IgD-negative memory B cell (primary cell): ENCODE results near the gene DOCK1. TPM values are rescaled to one million over a fixed set of nuclear protein-coding genes. Genes with fewer than 3 reads are reported as not detected.
A peak's percentile ranks its signal among the peaks of the same experiment; 100 is the strongest.

Experiments
- H3K27ac Mint-ChIP-seq, 3 donors: one replicate each; pipeline ENCODE4 v1.8.0; 2020 to 2022; ENCODE audit warnings: mild to moderate bottlenecking in 3 of 3, mixed read lengths in 3 of 3, moderate library complexity in 1 of 3
- H3K27me3 Mint-ChIP-seq: one replicate; pipeline ENCODE4 v1.8.0; 2021; ENCODE audit warnings: mixed read lengths
- H3K36me3 Mint-ChIP-seq: one replicate; pipeline ENCODE4 v1.8.0; 2020; ENCODE audit warnings: mild to moderate bottlenecking, mixed read lengths
- H3K4me1 Mint-ChIP-seq, 3 donors: one replicate each; pipeline ENCODE4 v1.8.0; 2020 to 2022; ENCODE audit warnings: mixed read lengths in 3 of 3, mild to moderate bottlenecking in 1 of 3
- H3K4me3 Mint-ChIP-seq, 4 donors: one replicate each; pipeline ENCODE4 v1.8.0; 2020 to 2022; ENCODE audit warnings: mild to moderate bottlenecking in 4 of 4, mixed read lengths in 4 of 4, moderate library complexity in 3 of 4
- H3K9me3 Mint-ChIP-seq, 3 donors: one replicate each; pipeline ENCODE4 v1.8.0; 2020 to 2021; ENCODE audit warnings: mixed read lengths in 3 of 3, mild to moderate bottlenecking in 1 of 3
- polyA plus RNA-seq: library from polyadenylated mRNA; unstranded; fragments of 300-500 nt; fragmentation: Illumina TruSeq; gene quantifications from one replicate; pipeline ENCODE4 v1.2.3, GENCODE V29; 2021

The DOCK1 gene
- polyA plus RNA-seq, 1 donor from 2014 or later: not detected

DNA sequence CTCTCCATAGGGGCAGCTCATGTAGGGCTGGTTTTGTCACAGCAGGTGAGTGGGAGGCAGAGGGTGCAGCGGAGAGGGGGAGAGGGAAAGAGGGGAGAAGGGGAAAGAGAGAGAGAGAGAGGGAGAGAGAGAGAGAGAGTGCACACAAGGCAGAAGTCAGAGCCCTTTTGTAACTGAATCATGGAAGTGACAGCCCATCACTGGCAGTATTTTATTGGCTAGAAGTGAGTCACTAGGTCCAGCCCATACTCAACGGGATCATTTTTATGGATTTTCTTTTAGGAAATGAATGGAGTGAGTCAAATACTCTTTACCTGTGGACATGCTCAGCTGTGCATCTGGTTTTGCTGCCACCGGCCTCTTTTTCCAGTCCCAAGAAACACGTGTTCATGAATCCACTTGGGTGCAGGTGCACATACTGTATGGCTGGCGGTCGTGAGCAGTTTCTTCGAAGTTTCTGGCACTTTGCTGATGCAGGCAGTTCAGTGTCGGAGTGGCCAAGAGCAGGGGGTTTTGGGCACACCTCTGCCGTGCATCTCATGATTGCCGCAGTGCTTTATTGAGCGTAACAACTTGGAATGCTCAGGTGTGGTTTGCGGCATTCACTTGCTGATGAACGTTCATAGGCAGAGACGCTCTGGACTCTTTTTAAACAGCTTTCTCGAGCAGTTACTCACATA is 40.3 kb downstream of the DOCK1 start:
- Mint-ChIP-seq H3K4me3 (no peak overlapping the region), H3K27ac (no peak overlapping the region), H3K4me1 (no peaks in the 10 kb centered on the region), H3K27me3 (no peaks in the 10 kb centered on the region), H3K36me3 (peaks cover 3% of the 10 kb centered on the region), H3K9me3 (peaks cover 1 to 5% (median 4%) of the 10 kb centered on the region in 3 donors)

DNA sequence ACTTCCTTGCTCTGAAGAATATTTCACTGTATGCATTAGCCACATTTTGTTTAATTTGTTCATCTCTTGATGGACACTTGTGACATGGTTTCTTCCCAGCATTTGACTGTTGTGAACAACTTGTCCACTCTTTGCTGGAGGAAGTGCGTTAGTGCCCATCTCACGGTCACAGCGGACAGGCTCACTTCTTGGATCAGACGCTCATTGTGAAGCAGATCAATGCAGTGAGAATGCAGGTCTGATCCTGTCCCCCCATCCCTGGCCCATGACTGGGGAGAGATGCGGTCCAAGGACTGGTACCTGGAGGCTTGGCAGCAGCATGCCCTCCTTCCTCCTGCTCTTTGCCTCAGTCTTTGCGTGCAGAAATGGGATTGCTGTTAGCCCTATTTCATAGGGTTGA is 41.5 kb downstream of the DOCK1 start:
- Mint-ChIP-seq H3K9me3 (peaks cover under 1 to 5% (median 4%) of the 10 kb centered on the region in 3 donors), H3K36me3 (peaks cover 3% of the 10 kb centered on the region), H3K27me3 (no peaks in the 10 kb centered on the region), H3K4me1 (no peaks in the 10 kb centered on the region), H3K27ac (no peak overlapping the region), H3K4me3 (no peak overlapping the region)

DNA sequence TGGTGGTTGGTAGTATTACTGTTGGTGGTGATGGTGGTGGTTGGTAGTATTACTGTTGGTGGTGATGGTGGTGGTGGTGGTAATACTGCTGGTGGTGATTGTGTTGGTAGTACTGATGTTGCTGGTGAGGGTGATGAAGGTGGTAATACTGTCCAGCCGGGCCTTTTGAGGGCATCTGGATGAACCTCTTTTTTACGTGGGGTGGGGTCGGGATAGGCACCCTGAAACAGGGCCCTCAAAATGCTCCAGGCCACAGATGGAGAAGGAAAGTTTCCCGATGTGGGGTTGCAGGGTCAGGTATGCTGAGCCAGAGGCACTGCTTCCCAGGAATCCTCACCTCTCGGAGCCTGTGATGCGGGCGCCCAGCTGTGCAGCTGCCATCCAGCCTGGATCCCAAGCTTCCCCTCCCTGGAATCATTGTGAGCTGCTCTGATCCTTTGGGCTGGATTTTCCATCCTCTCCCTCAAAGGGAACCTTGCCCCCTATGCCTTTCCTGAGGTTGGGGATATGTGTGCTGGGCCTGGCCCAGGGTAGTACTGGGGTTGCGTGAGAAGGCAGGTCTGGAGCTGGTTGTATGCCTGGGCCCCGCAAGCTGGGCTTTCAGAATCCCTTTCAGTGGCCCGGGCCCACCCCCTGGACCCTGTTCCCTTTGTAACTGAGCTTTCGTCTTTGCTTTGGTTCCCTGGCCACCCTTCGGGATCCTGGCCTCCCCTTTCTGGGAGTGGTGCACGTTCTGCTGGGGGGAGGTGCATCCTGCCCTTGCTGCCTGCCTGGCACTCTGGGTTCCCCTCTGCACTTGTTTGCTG is 43.3 kb downstream of the DOCK1 start:
- Mint-ChIP-seq H3K36me3 (peaks cover 3% of the 10 kb centered on the region), H3K27ac (no peak overlapping the region), H3K4me1 (no peaks in the 10 kb centered on the region), H3K4me3 (no peak overlapping the region), H3K9me3 (peaks cover 0 to 4% (median 1%) of the 10 kb centered on the region in 3 donors), H3K27me3 (no peaks in the 10 kb centered on the region)

DNA sequence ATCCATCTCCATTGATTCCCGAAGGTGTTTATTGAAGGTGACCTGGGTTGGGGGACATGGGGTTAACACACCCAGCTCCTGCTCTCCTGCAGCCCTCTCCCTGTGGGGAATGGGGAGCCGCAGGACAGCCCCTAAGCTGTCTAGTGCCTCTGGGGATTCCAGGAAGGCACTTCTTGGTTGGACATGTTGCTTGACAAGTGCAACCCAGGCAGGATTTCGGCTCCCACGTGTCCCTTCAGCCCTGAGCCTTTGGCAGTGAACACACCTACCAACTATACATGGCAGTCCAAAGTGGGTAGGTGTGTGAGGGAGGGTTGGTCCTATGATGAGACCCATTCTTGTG is 43.9 kb downstream of the DOCK1 start:
- no peaks in the 10 kb centered on the region for H3K27me3 Mint-ChIP-seq
- H3K4me3 Mint-ChIP-seq: no peak overlapping the region
- H3K4me1 Mint-ChIP-seq: no peaks in the 10 kb centered on the region
- H3K36me3 Mint-ChIP-seq: no peaks in the 10 kb centered on the region
- peaks cover 0 to 4% (median 0%) of the 10 kb centered on the region in 3 donors for H3K9me3 Mint-ChIP-seq
- H3K27ac Mint-ChIP-seq: no peak overlapping the region

DNA sequence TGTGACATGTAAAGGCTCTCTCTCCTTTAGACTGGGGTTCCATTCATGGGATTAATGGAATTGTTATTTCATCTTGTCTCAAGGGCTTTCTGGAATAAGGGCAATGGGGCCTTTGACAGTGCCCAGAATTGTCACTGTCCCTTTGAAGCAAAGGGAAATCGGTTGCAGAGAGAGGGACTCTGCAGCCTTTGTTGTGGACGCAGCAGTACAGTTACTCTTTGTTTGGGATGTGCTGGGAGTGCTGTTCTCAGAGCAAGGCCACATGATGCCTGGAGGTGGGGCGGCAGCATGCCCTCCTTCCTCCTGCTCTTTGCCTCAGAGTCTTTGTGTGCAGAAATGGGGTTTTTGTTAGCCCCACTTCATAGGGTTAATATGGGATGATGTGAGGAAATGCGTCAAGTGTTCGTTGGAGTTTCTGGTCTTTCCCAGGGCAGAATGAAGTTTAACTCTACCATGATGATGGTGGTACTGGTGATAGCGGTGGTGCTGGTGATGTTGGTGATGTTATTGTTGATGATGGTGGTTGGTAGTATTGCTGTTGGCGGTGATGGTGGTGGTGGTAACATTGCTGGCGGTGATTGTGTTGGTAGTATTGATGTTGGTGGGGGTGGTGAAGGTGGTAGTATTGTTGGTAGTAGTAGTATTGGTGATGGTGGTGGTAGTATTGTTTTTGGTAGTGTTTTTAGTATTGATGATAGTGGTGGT is 45.3 kb downstream of the DOCK1 start:
- no peaks in the 10 kb centered on the region for H3K4me1 Mint-ChIP-seq
- no peaks in the 10 kb centered on the region for H3K27me3 Mint-ChIP-seq
- peaks cover 0 to 2% (median 2%) of the 10 kb centered on the region in 3 donors for H3K9me3 Mint-ChIP-seq
- no peaks in the 10 kb centered on the region for H3K36me3 Mint-ChIP-seq
- no peak overlapping the region for H3K4me3 Mint-ChIP-seq
- no peak overlapping the region for H3K27ac Mint-ChIP-seq

DNA sequence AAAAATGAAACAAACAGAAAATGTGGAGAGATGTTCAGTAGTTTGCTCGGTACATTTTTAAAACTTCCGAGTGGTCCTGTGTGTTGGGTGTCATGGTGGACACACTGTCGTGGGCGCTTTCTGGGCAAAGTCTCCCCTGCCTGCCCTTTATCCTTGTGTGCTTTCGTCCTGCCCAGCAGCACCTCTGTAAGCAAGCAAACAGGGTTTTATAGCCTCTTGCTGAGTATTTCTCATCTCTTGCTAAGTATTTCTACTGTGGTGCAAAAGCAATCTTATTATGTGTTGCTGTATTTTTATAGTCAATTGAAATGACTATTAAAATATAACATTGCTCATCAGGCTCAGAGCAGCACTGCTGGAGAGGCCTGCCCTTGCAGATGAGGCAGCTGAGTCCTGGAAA is 48.7 kb downstream of the DOCK1 start:
- Mint-ChIP-seq H3K9me3 (peaks cover 0 to 3% (median 2%) of the 10 kb centered on the region in 3 donors), H3K4me1 (no peaks in the 10 kb centered on the region), H3K27ac (no peak overlapping the region), H3K27me3 (no peaks in the 10 kb centered on the region), H3K4me3 (no peak overlapping the region), H3K36me3 (peaks cover 3% of the 10 kb centered on the region)

DNA sequence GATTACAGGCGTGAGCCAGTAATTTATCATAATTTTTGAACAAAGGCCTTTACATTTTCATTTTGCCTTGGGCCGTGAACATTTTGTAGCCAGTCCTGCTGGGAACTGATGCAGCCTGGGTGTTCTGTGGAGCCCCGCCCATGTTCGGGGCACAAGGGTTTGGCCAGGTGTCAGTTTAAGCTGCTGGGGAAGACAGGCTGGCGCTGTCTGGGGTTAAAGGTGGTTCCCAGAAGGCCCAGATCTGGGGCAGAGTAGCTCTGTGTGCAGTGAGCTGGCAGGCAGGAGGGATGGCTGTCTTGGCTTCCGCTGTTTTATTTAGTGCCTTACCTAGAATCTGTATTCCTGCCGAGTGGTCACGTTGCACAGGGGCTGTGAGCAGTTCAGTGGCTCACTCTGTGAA is 50.2 kb downstream of the DOCK1 start:
- Mint-ChIP-seq H3K27me3 (no peaks in the 10 kb centered on the region), H3K36me3 (peaks cover 3% of the 10 kb centered on the region), H3K27ac (no peak overlapping the region), H3K4me3 (no peak overlapping the region), H3K4me1 (no peaks in the 10 kb centered on the region), H3K9me3 (peaks cover 0 to 3% (median 2%) of the 10 kb centered on the region in 3 donors)

DNA sequence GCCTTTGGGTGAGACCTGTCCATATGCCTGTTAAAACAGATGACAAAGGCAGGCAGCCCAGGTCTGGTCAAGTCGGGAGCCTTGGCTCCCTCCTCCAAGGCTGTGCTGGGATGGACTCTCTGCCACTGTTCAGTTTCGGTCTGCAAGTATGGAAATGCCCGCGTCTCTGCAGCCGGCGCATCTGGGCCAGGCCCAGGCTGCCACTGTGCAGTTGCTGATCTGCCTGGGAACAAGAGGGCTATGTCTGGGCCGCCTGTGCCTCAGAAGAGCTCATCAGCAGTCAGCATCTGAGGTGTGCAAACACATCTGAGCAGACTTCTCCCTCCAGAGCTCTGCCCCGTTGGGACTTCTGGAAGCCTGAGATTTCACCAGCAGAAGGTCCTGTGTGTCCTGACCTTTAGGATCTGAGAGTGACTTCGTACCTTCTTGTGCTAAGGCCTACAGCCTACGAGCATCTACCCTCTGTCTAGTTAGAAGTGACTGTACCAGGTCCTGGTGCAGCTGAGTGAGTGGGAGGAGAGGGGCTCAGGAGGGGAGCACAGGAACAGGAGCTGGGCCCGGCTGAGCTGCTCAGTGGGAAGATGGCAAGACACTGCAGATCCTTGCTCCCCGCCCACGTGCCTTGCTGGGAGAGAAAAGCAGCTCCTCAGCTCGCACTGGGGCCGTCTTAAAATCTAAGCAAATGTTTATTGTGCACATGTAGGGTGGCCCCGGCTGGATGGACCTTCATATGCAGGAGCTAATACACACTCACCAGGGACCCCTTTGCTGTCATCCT is 50.9 kb downstream of the DOCK1 start:
- no peaks in the 10 kb centered on the region for H3K27me3 Mint-ChIP-seq
- H3K4me3 Mint-ChIP-seq: no peak overlapping the region
- peaks cover 0 to 3% (median 2%) of the 10 kb centered on the region in 3 donors for H3K9me3 Mint-ChIP-seq
- no peaks in the 10 kb centered on the region for H3K4me1 Mint-ChIP-seq
- H3K36me3 Mint-ChIP-seq: peaks cover 3% of the 10 kb centered on the region
- H3K27ac Mint-ChIP-seq: no peak overlapping the region

DNA sequence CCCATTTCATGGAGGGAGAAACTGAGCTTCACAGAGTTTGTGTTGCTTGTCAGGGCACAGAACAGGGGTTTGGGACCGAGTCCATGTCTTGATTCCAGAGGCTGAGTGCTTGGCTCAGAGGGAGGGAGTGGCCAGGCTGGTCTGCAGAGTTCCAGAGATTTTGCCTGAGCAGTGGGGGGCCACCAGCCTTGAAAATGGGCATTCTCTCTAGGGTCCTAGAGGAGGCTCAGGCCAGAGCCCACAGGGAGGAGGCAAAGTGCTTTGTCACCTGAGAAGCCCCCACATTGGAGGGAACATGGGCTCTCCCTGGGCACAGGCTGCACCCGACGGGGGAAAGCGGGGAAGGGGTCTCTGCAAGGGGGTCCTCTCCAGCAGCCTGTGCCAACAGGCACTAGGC is 51.5 kb downstream of the DOCK1 start:
- H3K27me3 Mint-ChIP-seq: no peaks in the 10 kb centered on the region
- H3K4me1 Mint-ChIP-seq: peaks cover 0 to 5% (median 0%) of the 10 kb centered on the region in 3 donors
- no peak overlapping the region for H3K4me3 Mint-ChIP-seq
- H3K36me3 Mint-ChIP-seq: peaks cover 3% of the 10 kb centered on the region
- H3K9me3 Mint-ChIP-seq: peaks cover 0 to 3% (median 2%) of the 10 kb centered on the region in 3 donors
- no peak overlapping the region for H3K27ac Mint-ChIP-seq

DNA sequence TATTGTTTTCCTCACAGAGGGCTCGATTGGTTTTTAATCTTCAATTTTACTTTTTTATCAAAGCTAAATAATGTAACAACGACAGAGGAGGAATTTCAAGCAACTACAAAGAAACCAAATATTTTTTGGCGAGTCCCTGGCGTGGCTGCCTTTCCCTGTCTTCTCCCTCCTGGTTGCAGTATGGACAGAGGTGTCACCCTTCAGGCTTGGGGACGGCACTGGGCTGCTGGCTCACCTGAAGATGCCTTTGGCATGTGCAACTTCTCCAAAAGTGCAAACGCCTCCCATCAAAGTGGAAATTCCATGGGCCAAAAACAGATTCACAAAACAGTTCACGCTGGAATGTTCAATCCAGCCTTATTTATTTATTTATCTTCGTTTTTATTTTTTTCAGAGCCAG is 51.9 kb downstream of the DOCK1 start:
- Mint-ChIP-seq H3K27me3 (no peaks in the 10 kb centered on the region), H3K9me3 (peaks cover 0 to 3% (median 2%) of the 10 kb centered on the region in 3 donors), H3K4me1 (peaks cover 0 to 5% (median 0%) of the 10 kb centered on the region in 3 donors), H3K36me3 (peaks cover 3% of the 10 kb centered on the region), H3K4me3 (no peak overlapping the region), H3K27ac (no peak overlapping the region)

DNA sequence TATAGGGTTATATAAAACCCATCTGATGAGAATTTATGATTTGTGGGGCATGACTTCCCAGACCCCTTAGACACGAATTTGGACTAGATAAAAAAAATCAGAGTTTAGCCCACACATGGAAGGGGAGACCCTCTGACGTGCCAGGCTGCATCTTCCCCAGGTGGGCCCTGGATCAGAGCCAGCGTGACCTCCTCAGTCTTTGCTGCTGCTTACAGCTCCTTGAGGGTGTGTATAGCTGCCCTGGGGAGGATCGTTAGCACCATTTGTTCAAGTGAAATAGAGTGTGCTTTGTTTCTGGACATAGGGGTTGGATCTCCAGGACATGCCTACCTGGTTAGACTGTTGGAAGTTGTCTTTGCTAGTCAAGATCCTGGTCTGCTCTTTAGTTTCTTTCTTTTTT is 54.2 kb downstream of the DOCK1 start:
- Mint-ChIP-seq H3K27ac (no peak overlapping the region), H3K4me3 (no peak overlapping the region), H3K36me3 (peaks cover 3% of the 10 kb centered on the region), H3K27me3 (no peaks in the 10 kb centered on the region), H3K9me3 (peaks cover 0 to 4% (median 1%) of the 10 kb centered on the region in 3 donors), H3K4me1 (peaks cover 0 to 5% (median 0%) of the 10 kb centered on the region in 3 donors)

DNA sequence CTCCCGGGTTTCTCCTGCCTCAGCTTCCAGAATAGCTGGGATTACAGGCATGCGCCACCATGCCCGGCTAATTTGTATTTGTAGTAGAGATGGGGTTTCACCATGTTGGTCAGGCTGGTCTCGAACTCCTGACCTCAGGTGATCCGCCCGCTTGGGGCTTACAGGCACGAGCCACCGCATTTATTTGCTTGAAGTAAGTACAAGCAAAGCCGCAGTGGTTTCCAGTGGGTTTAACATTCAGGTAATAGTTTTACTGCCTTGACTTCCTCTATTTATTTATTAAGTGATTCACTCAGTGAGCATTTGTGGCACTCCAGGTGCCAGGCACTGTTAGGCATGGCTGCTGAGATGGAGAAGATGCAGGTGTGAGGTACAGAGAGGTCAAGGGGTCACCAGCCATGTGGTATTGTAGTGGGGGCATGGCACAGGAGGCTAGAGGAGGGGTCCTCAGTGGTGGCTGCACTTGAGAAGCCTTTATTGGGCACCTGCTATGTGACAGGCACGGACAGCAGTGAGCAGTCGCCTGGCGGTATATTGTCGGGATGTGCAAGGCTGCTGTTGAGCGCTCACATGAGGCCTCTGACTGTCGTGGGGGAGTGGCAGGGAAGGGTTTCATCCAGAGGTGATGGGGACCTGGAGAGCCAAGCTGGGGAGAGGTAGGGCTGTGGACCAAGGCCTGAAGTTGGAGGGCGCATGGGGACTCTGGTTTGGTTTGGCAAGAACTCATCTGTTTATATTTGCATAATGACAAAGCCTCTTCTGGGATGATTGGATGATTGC is 54.9 kb downstream of the DOCK1 start:
- H3K9me3 Mint-ChIP-seq: peaks cover 0 to 4% (median 0%) of the 10 kb centered on the region in 3 donors
- no peak overlapping the region for H3K27ac Mint-ChIP-seq
- no peaks in the 10 kb centered on the region for H3K27me3 Mint-ChIP-seq
- peaks cover 3% of the 10 kb centered on the region for H3K36me3 Mint-ChIP-seq
- peaks cover 0 to 5% (median 0%) of the 10 kb centered on the region in 3 donors for H3K4me1 Mint-ChIP-seq
- no peak overlapping the region for H3K4me3 Mint-ChIP-seq

DNA sequence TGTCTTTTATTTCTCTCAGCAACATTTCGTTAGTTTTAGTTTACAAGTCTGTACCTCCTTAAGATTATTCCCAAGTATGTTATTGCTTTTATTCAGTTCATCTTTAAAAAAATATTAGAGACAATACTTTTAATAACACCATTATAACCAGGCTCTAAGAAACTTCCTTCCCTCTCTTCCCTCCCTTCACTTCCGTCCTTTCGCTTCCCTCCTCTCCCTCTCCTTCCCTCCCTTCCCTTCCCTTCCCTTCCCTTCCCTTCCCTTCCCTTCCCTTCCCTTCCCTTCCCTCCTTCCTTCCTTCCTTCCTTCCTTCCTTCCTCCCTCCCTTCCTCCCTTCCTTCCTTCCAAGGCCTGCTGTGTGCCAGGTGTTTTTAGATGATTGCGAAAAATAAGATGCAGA is 58.1 kb downstream of the DOCK1 start:
- H3K9me3 Mint-ChIP-seq: peaks cover 0 to 6% (median 2%) of the 10 kb centered on the region in 3 donors
- peak overlapping the region in 2 of 4 donors; percentile 31 to 39 for H3K4me3 Mint-ChIP-seq
- H3K27me3 Mint-ChIP-seq: no peaks in the 10 kb centered on the region
- H3K4me1 Mint-ChIP-seq: peaks cover 0 to 5% (median 0%) of the 10 kb centered on the region in 3 donors
- H3K36me3 Mint-ChIP-seq: no peaks in the 10 kb centered on the region
- no peak overlapping the region for H3K27ac Mint-ChIP-seq

DNA sequence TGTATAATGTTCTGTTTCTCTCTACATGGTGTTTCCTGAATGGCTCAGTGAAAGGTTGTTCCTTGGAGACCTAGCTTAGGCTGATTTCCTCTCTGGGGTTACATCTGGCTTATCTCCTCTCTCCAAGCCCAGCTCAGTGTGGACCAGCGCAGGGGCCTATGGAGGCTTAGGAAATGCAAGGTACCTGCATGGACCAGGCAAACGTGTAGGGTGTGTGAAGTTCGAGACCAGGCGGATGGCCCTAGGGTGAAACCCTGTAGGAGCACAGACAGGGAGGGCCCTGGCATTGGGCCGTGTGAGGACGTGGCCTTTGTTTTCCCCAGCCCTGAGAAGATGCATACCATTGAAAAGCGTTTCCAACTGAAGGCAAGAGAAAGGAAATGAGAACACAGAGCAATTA is 59.0 kb downstream of the DOCK1 start:
- Mint-ChIP-seq H3K27ac (no peak overlapping the region), H3K4me1 (peaks cover 0 to 5% (median 0%) of the 10 kb centered on the region in 3 donors), H3K27me3 (no peaks in the 10 kb centered on the region), H3K36me3 (no peaks in the 10 kb centered on the region), H3K9me3 (peaks cover 0 to 5% (median 2%) of the 10 kb centered on the region in 3 donors), H3K4me3 (no peak overlapping the region)
